ENCODE results near the gene HSPA5. TPM values are rescaled to one million over a fixed set of nuclear protein-coding genes. Genes with fewer than 3 reads are reported as not detected.

The HSPA5 gene
- total and polyA plus RNA-seq, 10 of the 15 experiments (the other 5 are each of a cell fraction or from before 2014, with no cell fraction given) = 39.8 to 517 (median 105) TPM

DNA sequence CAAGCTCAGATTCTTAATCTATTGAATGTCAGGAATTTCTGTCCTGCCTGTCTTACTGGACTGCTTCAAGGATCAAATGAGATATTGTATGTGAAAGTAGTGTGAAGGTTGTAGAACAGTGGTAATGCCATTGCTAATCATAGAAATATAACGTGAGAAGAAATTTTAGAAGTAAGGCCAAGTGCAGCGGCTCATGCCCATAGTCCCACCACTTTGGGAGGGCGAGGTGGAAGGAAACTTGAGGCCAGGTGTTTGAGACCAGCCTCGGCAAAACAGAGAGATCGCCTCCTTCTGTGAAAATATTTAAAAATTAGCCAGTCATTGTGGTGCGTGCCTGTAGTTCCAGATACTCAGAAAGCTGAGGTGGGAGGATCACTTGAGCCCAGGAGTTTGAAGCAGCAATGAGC is 5.1 kb upstream of the HSPA5 start:
- CTCF ChIA-PET = interaction anchor here (1.3 kb wide), 1 partner anchor 13 kb away, joined by 3 read pairs; no protein-coding TSS in a partner anchor

DNA sequence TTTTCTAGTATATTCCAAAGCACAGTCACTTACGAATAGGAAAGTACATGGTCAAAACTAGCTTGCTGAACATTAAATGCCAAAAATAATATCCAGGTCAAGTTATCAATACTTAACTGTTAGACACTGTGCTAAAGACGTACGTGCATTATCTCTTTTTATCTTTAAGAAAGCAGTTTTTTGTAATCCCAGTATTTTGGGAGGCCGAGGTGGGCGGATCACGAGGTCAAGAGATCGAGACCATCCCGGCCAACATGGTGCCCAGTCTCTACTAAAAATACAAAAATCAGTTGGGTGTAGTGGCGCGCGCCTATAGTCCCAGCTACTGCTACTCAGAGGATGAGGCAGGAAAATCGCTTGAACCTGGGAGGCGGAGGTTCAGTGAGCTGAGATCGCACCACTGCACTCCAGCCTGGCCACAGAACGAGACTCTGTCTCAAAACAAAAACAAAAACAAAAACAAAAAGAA is 2.7 kb upstream of the HSPA5 start:
- POLR2A ChIA-PET = interaction anchor here (0.5 to 3.8 kb wide), 5 partner anchors 13 to 294 kb away, joined by 3 to 39 read pairs (median 5); partner anchors contain the start of gene GAPVD1
- H3K79me2 ChIP-seq (ENCODE audit: control insufficient read depth, insufficient read depth, low read length) = peaks cover 33% of the 10 kb centered on the region
- 0 out of 2 replicates have a peak, but pooled peaks cover 3% of the 10 kb centered on the region for H4K20me1 ChIP-seq (ENCODE audit: control insufficient read depth, insufficient read depth)
- SMC1A ChIA-PET (ENCODE audit: uncharacterized antibody, unreplicated experiment) = interaction anchor here (0.6 to 1.3 kb wide), 2 partner anchors 25 to 243 kb away, joined by 3 to 5 read pairs; no protein-coding TSS in a partner anchor
- no peak overlapping the region for H3K9ac ChIP-seq (ENCODE audit: control insufficient read depth, insufficient read depth, low read length)
- FAIRE-seq = no peak
- H3K4me3 ChIP-seq = no peak overlapping the region
- intact Hi-C loops (cut with micrococcal nuclease; ENCODE audit: unreplicated experiment) = loop anchor here (5.0 kb wide), 1 partner anchor 382 kb away; the partner anchor contains the start of genes ARPC5L and RPL35
- no peak overlapping the region for H3K27ac ChIP-seq (ENCODE audit: control insufficient read depth, insufficient read depth)
- no peak overlapping the region for H2AFZ ChIP-seq (ENCODE audit: control insufficient read depth, low read depth, low read length)
- DNase-seq (ENCODE audit: low read depth, low spot score) = no peak
- RAD21 ChIA-PET (ENCODE audit: unreplicated experiment) = interaction anchor here (1.0 kb wide), 1 partner anchor 18 kb away, joined by 3 read pairs; the partner anchor contains the start of gene GAPVD1
- in situ Hi-C loops (cut with MboI) = no loop called here
- no peak overlapping the region for H3K4me2 ChIP-seq (ENCODE audit: control insufficient read depth, insufficient read depth)
- TF ChIP-seq, protein P1, sequence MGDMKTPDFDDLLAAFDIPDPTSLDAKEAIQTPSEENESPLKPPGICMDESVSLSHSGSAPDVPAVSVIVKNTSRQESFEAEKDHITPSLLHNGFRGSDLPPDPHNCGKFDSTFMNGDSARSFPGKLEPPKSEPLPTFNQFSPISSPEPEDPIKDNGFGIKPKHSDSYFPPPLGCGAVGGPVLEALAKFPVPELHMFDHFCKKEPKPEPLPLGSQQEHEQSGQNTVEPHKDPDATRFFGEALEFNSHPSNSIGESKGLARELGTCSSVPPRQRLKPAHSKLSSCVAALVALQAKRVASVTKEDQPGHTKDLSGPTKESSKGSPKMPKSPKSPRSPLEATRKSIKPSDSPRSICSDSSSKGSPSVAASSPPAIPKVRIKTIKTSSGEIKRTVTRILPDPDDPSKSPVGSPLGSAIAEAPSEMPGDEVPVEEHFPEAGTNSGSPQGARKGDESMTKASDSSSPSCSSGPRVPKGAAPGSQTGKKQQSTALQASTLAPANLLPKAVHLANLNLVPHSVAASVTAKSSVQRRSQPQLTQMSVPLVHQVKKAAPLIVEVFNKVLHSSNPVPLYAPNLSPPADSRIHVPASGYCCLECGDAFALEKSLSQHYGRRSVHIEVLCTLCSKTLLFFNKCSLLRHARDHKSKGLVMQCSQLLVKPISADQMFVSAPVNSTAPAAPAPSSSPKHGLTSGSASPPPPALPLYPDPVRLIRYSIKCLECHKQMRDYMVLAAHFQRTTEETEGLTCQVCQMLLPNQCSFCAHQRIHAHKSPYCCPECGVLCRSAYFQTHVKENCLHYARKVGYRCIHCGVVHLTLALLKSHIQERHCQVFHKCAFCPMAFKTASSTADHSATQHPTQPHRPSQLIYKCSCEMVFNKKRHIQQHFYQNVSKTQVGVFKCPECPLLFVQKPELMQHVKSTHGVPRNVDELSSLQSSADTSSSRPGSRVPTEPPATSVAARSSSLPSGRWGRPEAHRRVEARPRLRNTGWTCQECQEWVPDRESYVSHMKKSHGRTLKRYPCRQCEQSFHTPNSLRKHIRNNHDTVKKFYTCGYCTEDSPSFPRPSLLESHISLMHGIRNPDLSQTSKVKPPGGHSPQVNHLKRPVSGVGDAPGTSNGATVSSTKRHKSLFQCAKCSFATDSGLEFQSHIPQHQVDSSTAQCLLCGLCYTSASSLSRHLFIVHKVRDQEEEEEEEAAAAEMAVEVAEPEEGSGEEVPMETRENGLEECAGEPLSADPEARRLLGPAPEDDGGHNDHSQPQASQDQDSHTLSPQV (IDR thresholded peaks at IDR 0.05) = no peak
- CTCF ChIA-PET = interaction anchor here (1.4 to 2.4 kb wide), 2 partner anchors 18 to 53 kb away, joined by 3 to 5 read pairs; partner anchors contain the start of gene GAPVD1
- no TSS peak for BruUV-seq (replicated peaks)
- no peaks in the 10 kb centered on the region for H3K27me3 ChIP-seq (replicated peaks in 1 of 2; ENCODE audit: control insufficient read depth in 2 of 2, insufficient read depth in 2 of 2, low read length in 1 of 2)
- ATAC-seq = no peak
- 88% methylated on average over 15 of the region's 15 CpGs for WGBS (ENCODE audit: insufficient coverage, insufficient replicate concordance, low lambda C conversion rate, missing lambda C conversion rate)
- H3K4me1 ChIP-seq (ENCODE audit: control insufficient read depth, insufficient read depth, low read length) = peaks cover 3% of the 10 kb centered on the region; the same call in 1 of the 2 replicates
- peaks cover 4 to 7% of the 10 kb centered on the region in 2 experiments for H3K36me3 ChIP-seq (ENCODE audit: control insufficient read depth in 2 of 2, insufficient read depth in 2 of 2, low read length in 1 of 2)
- no peaks in the 10 kb centered on the region for H3K9me3 ChIP-seq (replicated peaks; ENCODE audit: control insufficient read depth, insufficient read depth, low read length)

More for the DNA sequence above, 5.1 kb upstream of the HSPA5 start:
- Histone ChIP-seq H3K79me2 (ENCODE audit: control insufficient read depth, insufficient read depth, low read length) (peaks cover 10% of the 10 kb centered on the region), H3K27me3 (replicated peaks in 1 of 2; ENCODE audit: control insufficient read depth in 2 of 2, insufficient read depth in 2 of 2, low read length in 1 of 2) (no peaks in the 10 kb centered on the region), H3K4me3 (no peak overlapping the region), H3K4me2 (ENCODE audit: control insufficient read depth, insufficient read depth) (no peak overlapping the region), H3K36me3 (ENCODE audit: control insufficient read depth in 2 of 2, insufficient read depth in 2 of 2, low read length in 1 of 2) (no peaks in the 10 kb centered on the region), H2AFZ (ENCODE audit: control insufficient read depth, low read depth, low read length) (no peak overlapping the region), H3K27ac (ENCODE audit: control insufficient read depth, insufficient read depth) (no peak overlapping the region), H3K9me3 (replicated peaks; ENCODE audit: control insufficient read depth, insufficient read depth, low read length) (no peaks in the 10 kb centered on the region), H3K9ac (ENCODE audit: control insufficient read depth, insufficient read depth, low read length) (no peak overlapping the region), H3K4me1 (ENCODE audit: control insufficient read depth, insufficient read depth, low read length) (no peaks in the 10 kb centered on the region), H4K20me1 (ENCODE audit: control insufficient read depth, insufficient read depth) (no peaks in the 10 kb centered on the region)
- ATAC-seq (no peak), DNase-seq (ENCODE audit: low read depth, low spot score) (no peak), FAIRE-seq (no peak)
- intact Hi-C loops (cut with micrococcal nuclease; ENCODE audit: unreplicated experiment) = no loop called here
- ChIA-PET SMC1A (ENCODE audit: uncharacterized antibody, unreplicated experiment) (no interaction called here), RAD21 (ENCODE audit: unreplicated experiment) (interaction anchor here (1.2 kb wide), 1 partner anchor 10 kb away, joined by 3 read pairs; no protein-coding TSS in a partner anchor), POLR2A (no interaction called here)
- in situ Hi-C loops (cut with MboI) = no loop called here
- TF ChIP-seq CHD1 (IDR thresholded peaks at IDR 0.05; ENCODE audit: low read depth, low read length) (no peak), KLF5 (IDR thresholded peaks at IDR 0.05; ENCODE audit: partially characterized antibody) (no peak), CHD2 (IDR thresholded peaks at IDR 0.05; ENCODE audit: borderline replicate concordance, low read depth, low read length) (no peak), SMARCA5 (IDR thresholded peaks at IDR 0.05) (no peak)
- BruUV-seq (replicated peaks) = no TSS peak
- 46% methylated on average over 6 of the region's 6 CpGs for WGBS (ENCODE audit: insufficient coverage, insufficient replicate concordance, low lambda C conversion rate, missing lambda C conversion rate)
